ENCODE measurements around the gene HMGN2. TPM values are rescaled to one million over a fixed set of nuclear protein-coding genes. Genes with fewer than 3 reads are reported as not detected.

HMGN2 gene
- 1,000 to 10,000 TPM; 1,268 to 1,303 TPM for total RNA-seq

GRCh38 chr1:26472320-26472900, at the start of gene HMGN2:
TSS of gene HMGN2 (plus strand) at chr1:26472440. CDS start at chr1:26472613, 173 bp downstream.
- Mint-ChIP-seq H3K36me3 (ENCODE audit: low read depth) (peaks cover 63% of the 10 kb centered on the region), H3K9me3 (ENCODE audit: insufficient read depth) (no peaks in the 10 kb centered on the region)
- POLR2A ChIA-PET = interaction anchor here (0.7 to 3.8 kb wide), 13 partner anchors 16 to 418 kb away, joined by 3 to 24 read pairs (median 4); partner anchors contain the start of genes DHDDS and GPN2

DNA sequence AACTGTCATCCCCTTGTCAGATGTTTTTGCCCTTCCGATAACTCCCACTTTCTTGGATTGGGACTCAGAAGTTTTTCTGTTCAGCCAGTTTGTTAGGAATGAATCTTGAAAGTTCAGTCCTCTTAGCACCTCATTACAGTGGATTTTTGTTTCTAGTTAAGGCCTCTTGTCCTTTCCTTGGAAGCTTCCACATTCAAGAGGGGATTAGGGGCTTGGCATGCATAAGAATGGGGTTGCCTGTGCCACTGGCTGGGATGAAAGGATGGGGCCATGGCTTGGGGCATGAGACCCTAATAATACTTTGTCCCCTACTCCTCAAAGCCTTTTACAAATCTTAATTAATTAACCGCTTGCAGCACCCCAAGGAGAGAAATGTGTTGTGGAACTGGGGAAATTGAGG, 42.5 kb upstream of the HMGN2 start:
- Mint-ChIP-seq H3K27me3 (ENCODE audit: low read depth) (no peaks in the 10 kb centered on the region), H3K4me1 (ENCODE audit: low read depth) (peaks cover 26% of the 10 kb centered on the region), H3K4me3 (no peak overlapping the region), H3K9me3 (ENCODE audit: insufficient read depth) (no peaks in the 10 kb centered on the region), H3K36me3 (ENCODE audit: low read depth) (peaks cover 9% of the 10 kb centered on the region), H3K27ac (no peak overlapping the region)
- no peak for DNase-seq
- ChIA-PET CTCF (interaction anchor here (1.9 to 5.7 kb wide), 2 partner anchors 14 to 195 kb away, joined by 7 to 63 read pairs; partner anchors contain the start of gene CEP85), POLR2A (no interaction called here)
- no peak for ATAC-seq

More at GRCh38 chr1:26472320-26472900, at the start of gene HMGN2:
- H3K27ac Mint-ChIP-seq = peak within 1 kb of the TSS; percentile 98
- ATAC-seq (peak; percentile 74), DNase-seq (peak; percentile 94)
- peaks cover 44% of the 10 kb centered on the region for H3K4me1 Mint-ChIP-seq (ENCODE audit: low read depth)
- H3K27me3 Mint-ChIP-seq (ENCODE audit: low read depth) = no peaks in the 10 kb centered on the region
- peak within 1 kb of the TSS; percentile 95 for H3K4me3 Mint-ChIP-seq
- CTCF ChIA-PET = interaction anchor here (0.8 to 3.1 kb wide), 10 partner anchors 12 to 393 kb away, joined by 3 to 20 read pairs (median 4); partner anchors contain the start of genes CEP85 and DHDDS

GRCh38 chr1:26431979-26432695, 40.1 kb upstream of the HMGN2 start, which contains the start of gene DHDDS:
TSS of gene DHDDS (plus strand) at chr1:26432321. CDS start at chr1:26432946, 625 bp downstream.
- peak; percentile 99 for DNase-seq
- Mint-ChIP-seq H3K9me3 (ENCODE audit: insufficient read depth) (no peaks in the 10 kb centered on the region), H3K27ac (peak within 1 kb of the TSS; percentile 93), H3K4me1 (ENCODE audit: low read depth) (peaks cover 26% of the 10 kb centered on the region), H3K27me3 (ENCODE audit: low read depth) (no peaks in the 10 kb centered on the region), H3K36me3 (ENCODE audit: low read depth) (peaks cover 12% of the 10 kb centered on the region), H3K4me3 (peak within 1 kb of the TSS; percentile 91)
- peak; percentile 98 for ATAC-seq
- ChIA-PET POLR2A (interaction anchor here (0.6 to 3.1 kb wide), 13 partner anchors 9 to 197 kb away, joined by 3 to 16 read pairs (median 4); partner anchors contain the start of genes CEP85, HMGN2 and SH3BGRL3), CTCF (interaction anchor here (0.8 to 5.7 kb wide), 11 partner anchors 9 to 198 kb away, joined by 3 to 63 read pairs (median 4); partner anchors contain the start of genes CD52 and CEP85)

DNA sequence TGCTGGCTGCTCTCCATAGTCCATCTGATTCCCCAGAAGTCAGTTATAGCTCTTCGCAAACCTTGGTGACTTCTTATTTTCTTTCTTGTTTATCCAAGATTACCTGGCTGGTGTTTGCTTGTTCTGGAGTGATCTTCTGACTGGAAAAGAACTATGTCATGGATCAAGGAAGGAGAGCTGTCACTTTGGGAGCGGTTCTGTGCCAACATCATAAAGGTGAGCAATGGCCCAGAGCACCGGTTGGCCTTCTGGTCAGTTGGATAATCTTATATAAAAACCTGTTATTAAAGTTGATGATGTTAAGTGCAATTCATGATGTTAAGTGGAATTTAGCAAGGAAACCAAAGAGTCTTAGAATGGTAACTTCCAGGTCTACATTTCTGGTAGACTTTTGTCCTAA, 39.4 kb upstream of the HMGN2 start:
- H3K27ac Mint-ChIP-seq = peak overlapping the region; percentile 93
- ATAC-seq (no peak), DNase-seq (no peak)
- POLR2A ChIA-PET = interaction anchor here (0.9 to 3.1 kb wide), 10 partner anchors 8 to 198 kb away, joined by 3 to 16 read pairs (median 4); partner anchors contain the start of genes CEP85, HMGN2 and SH3BGRL3
- H3K4me3 Mint-ChIP-seq = peak overlapping the region; percentile 91
- no peaks in the 10 kb centered on the region for H3K27me3 Mint-ChIP-seq (ENCODE audit: low read depth)
- CTCF ChIA-PET = interaction anchor here (0.8 to 5.7 kb wide), 8 partner anchors 17 to 198 kb away, joined by 3 to 63 read pairs (median 4); partner anchors contain the start of genes CD52 and CEP85
- peaks cover 13% of the 10 kb centered on the region for H3K36me3 Mint-ChIP-seq (ENCODE audit: low read depth)
- no peaks in the 10 kb centered on the region for H3K9me3 Mint-ChIP-seq (ENCODE audit: insufficient read depth)
- H3K4me1 Mint-ChIP-seq (ENCODE audit: low read depth) = peaks cover 26% of the 10 kb centered on the region

DNA sequence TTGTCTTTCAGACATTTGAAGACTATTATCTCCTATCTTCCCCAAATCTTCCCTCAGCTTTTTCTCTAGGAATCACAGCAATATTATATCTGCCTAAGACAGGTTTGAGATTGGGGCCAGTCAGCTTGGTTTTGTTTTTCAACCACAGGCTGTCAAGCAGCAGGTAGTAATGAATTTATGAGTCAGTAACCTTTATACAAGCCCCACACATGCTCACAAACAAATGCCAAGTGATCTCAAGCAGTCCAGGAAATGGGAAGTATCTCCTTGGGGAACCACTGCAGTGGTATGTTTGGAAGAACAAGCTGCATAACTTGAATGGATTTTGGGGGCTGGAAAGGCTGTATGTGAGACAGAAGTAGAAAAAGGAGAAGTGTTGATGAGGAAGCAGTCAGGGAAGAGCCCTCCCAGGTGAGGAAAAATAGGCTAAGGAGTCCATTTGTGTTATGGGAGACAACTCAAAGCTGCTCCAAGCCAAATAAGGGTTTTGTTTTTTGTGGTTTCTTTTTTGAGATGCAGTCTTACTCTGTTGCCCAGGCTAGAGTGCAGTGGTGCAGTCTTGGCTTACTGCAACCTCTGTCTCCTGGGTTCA, 38.0 kb upstream of the HMGN2 start:
- ATAC-seq (no peak), DNase-seq (no peak)
- POLR2A ChIA-PET = interaction anchor here (3.1 kb wide), 1 partner anchor 37 kb away, joined by 16 read pairs; the partner anchor contains the start of gene HMGN2
- H3K4me3 Mint-ChIP-seq = no peak overlapping the region
- CTCF ChIA-PET = interaction anchor here (3.0 to 5.7 kb wide), 2 partner anchors 18 to 36 kb away, joined by 20 to 63 read pairs; no protein-coding TSS in a partner anchor
- no peak overlapping the region for H3K27ac Mint-ChIP-seq
- H3K9me3 Mint-ChIP-seq (ENCODE audit: insufficient read depth) = no peaks in the 10 kb centered on the region
- no peaks in the 10 kb centered on the region for H3K27me3 Mint-ChIP-seq (ENCODE audit: low read depth)
- peaks cover 26% of the 10 kb centered on the region for H3K4me1 Mint-ChIP-seq (ENCODE audit: low read depth)
- H3K36me3 Mint-ChIP-seq (ENCODE audit: low read depth) = peaks cover 26% of the 10 kb centered on the region

DNA sequence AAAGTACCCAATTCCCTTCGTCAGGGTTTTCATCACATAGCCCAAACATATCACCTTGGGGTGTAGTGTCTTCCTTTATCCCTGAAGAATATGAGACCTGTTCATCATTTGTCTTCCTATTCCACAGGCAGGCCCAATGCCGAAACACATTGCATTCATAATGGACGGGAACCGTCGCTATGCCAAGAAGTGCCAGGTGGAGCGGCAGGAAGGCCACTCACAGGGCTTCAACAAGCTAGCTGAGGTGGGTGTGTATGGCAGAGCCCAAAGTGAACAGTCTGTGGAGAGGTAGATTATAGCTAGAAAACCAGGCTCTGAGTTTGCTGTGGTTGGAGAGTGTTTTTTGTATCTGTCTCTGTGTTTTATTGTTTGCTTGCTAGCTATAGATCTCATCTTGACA, 34.2 kb upstream of the HMGN2 start:
- no peaks in the 10 kb centered on the region for H3K27me3 Mint-ChIP-seq (ENCODE audit: low read depth)
- no peak overlapping the region for H3K4me3 Mint-ChIP-seq
- peaks cover 11% of the 10 kb centered on the region for H3K4me1 Mint-ChIP-seq (ENCODE audit: low read depth)
- ChIA-PET CTCF (interaction anchor here (1.0 to 1.7 kb wide), 3 partner anchors 25 to 293 kb away, joined by 3 to 5 read pairs (median 3); no protein-coding TSS in a partner anchor), POLR2A (no interaction called here)
- H3K36me3 Mint-ChIP-seq (ENCODE audit: low read depth) = peaks cover 55% of the 10 kb centered on the region
- no peak overlapping the region for H3K27ac Mint-ChIP-seq
- no peaks in the 10 kb centered on the region for H3K9me3 Mint-ChIP-seq (ENCODE audit: insufficient read depth)
- ATAC-seq = no peak
- DNase-seq = no peak

DNA sequence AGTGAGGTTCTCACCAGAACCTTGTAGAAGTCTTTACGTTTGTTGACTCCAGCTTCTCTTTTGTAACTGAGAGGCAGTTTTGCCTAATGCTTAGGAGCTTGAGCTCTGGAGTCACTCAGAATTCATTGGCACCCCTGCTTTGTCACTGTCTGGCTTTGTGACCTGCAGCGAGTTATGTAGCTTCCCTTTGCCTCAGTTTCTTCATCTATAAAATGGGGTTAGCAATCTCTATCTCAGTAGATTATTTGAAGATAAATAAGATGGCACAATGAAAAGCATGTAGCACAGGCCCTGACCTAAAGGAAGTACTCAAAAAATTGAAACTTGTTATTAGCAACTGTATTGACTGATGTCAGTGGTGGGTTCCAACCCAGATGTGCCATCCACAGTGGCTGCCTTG, 32.0 kb upstream of the HMGN2 start:
- H3K4me1 Mint-ChIP-seq (ENCODE audit: low read depth) = no peaks in the 10 kb centered on the region
- ChIA-PET POLR2A (no interaction called here), CTCF (interaction anchor here (2.0 kb wide), 1 partner anchor 23 kb away, joined by 7 read pairs; no protein-coding TSS in a partner anchor)
- DNase-seq (no peak), ATAC-seq (no peak)
- H3K27me3 Mint-ChIP-seq (ENCODE audit: low read depth) = no peaks in the 10 kb centered on the region
- H3K9me3 Mint-ChIP-seq (ENCODE audit: insufficient read depth) = no peaks in the 10 kb centered on the region
- no peak overlapping the region for H3K27ac Mint-ChIP-seq
- no peak overlapping the region for H3K4me3 Mint-ChIP-seq
- H3K36me3 Mint-ChIP-seq (ENCODE audit: low read depth) = peaks cover 68% of the 10 kb centered on the region

- no peak overlapping the region for H3K27ac Mint-ChIP-seq
- H3K9me3 Mint-ChIP-seq (ENCODE audit: insufficient read depth) = no peaks in the 10 kb centered on the region
- H3K4me1 Mint-ChIP-seq (ENCODE audit: low read depth) = no peaks in the 10 kb centered on the region
- H3K27me3 Mint-ChIP-seq (ENCODE audit: low read depth) = no peaks in the 10 kb centered on the region
- ChIA-PET POLR2A (no interaction called here), CTCF (no interaction called here)
- DNase-seq (no peak), ATAC-seq (no peak)
- peaks cover 55% of the 10 kb centered on the region for H3K36me3 Mint-ChIP-seq (ENCODE audit: low read depth)
- no peak overlapping the region for H3K4me3 Mint-ChIP-seq
Measured at GRCh38 chr1:26449868-26450267, 22.4 kb upstream of the HMGN2 start.

DNA sequence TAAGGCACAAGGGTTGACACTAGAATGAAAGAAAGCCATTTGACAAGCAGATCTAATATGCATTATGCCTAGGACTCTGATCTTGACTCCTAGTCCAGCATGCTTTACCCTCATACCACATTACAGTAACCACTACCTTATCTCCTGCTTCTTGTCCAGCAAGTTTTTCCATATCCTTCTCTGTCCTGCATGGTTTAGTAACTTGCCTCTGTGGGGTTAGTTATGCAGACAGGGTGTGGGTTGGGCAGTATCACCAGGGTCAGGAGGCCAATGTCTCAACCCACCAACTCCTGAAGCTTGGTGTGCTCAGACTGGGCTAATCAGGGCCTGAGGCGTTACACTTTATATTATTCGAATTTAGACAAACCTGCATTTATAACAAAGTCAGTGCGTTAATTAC, 21.3 kb upstream of the HMGN2 start:
- no peaks in the 10 kb centered on the region for H3K9me3 Mint-ChIP-seq (ENCODE audit: insufficient read depth)

DNA sequence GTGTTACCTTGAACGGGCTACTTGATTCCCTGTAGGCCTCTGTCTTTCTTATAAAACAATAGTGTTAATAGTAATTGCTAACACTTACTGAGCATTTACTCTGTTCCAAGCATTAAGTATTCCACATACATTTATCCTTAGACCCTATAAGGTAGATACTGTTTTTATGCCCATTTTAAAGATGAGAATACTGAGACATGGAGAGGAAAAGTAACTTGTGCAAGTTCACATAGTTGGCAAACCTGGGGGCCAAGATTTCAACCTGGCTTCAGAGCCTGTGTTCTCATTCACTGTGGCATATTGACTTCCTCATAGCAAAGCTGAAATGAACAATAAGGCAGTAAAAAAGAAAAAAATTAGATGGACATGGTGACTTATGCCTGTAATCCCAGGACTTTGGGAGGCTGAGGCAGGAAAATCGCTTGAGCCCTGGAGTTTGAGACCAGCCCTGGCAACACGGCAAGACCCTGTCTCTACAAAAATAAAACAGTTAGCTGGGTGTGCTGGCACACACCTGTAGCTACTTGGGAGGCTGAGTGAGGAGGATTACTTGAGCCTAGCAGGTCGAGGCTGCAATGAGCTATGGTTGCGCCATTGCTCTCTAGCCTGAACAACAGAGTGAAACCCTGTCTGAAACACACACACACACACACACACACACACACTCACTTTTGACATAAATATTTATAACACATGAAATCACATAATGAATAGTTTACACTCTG, 19.6 kb upstream of the HMGN2 start:
- no peaks in the 10 kb centered on the region for H3K27me3 Mint-ChIP-seq (ENCODE audit: low read depth)
- no peak overlapping the region for H3K27ac Mint-ChIP-seq
- ChIA-PET CTCF (interaction anchor here (1.2 kb wide), 1 partner anchor 19 kb away, joined by 6 read pairs; the partner anchor contains the start of gene HMGN2), POLR2A (interaction anchor here (1.0 kb wide), 1 partner anchor 19 kb away, joined by 4 read pairs; the partner anchor contains the start of gene HMGN2)
- DNase-seq (no peak), ATAC-seq (no peak)
- peaks cover 51% of the 10 kb centered on the region for H3K36me3 Mint-ChIP-seq (ENCODE audit: low read depth)
- no peaks in the 10 kb centered on the region for H3K9me3 Mint-ChIP-seq (ENCODE audit: insufficient read depth)
- no peak overlapping the region for H3K4me3 Mint-ChIP-seq
- H3K4me1 Mint-ChIP-seq (ENCODE audit: low read depth) = no peaks in the 10 kb centered on the region

More for the DNA sequence above, 21.3 kb upstream of the HMGN2 start:
- Mint-ChIP-seq H3K27ac (no peak overlapping the region), H3K4me3 (no peak overlapping the region), H3K4me1 (ENCODE audit: low read depth) (no peaks in the 10 kb centered on the region), H3K27me3 (ENCODE audit: low read depth) (no peaks in the 10 kb centered on the region), H3K36me3 (ENCODE audit: low read depth) (peaks cover 58% of the 10 kb centered on the region)
- POLR2A ChIA-PET = no interaction called here
- CTCF ChIA-PET = interaction anchor here (0.6 to 0.7 kb wide), 2 partner anchors 90 to 137 kb away, joined by 3 to 4 read pairs; no protein-coding TSS in a partner anchor
- DNase-seq = no peak
- no peak for ATAC-seq

- H3K27me3 Mint-ChIP-seq (ENCODE audit: low read depth) = no peaks in the 10 kb centered on the region
- H3K4me3 Mint-ChIP-seq = no peak overlapping the region
- peaks cover 52% of the 10 kb centered on the region for H3K36me3 Mint-ChIP-seq (ENCODE audit: low read depth)
- ATAC-seq (no peak), DNase-seq (no peak)
- H3K4me1 Mint-ChIP-seq (ENCODE audit: low read depth) = no peaks in the 10 kb centered on the region
- H3K27ac Mint-ChIP-seq = no peak overlapping the region
- H3K9me3 Mint-ChIP-seq (ENCODE audit: insufficient read depth) = no peaks in the 10 kb centered on the region
- ChIA-PET POLR2A (interaction anchor here (0.6 kb wide), 1 partner anchor 1191 kb away, joined by 3 read pairs; no protein-coding TSS in a partner anchor), CTCF (interaction anchor here (4.9 kb wide), 1 partner anchor 11 kb away, joined by 37 read pairs; no protein-coding TSS in a partner anchor)
Measured at GRCh38 chr1:26459148-26459547, 13.1 kb upstream of the HMGN2 start.
